GM11168 (cell line): ENCODE data around the gene SEMA3E.
"Not testable (repeated sequence)": the region's sequence is repeated elsewhere in the genome, so short reads cannot be mapped to it uniquely, and the experiment has no call there.

ENCODE experiments used
- in situ Hi-C: fragments of 300-500 bp; cut with MboI; formaldehyde crosslinking; loops from one replicate; pipeline ENCODE4 v1.12.0; 2022; ENCODE audit warnings: low sequenced_read_pairs; ENCODE audit not compliant: unreplicated experiment

SEMA3E gene

GRCh38 chr7:83562960-83563359 lies 86.0 kb downstream of the SEMA3E start:
- in situ Hi-C loops, result no loop called here

DNA sequence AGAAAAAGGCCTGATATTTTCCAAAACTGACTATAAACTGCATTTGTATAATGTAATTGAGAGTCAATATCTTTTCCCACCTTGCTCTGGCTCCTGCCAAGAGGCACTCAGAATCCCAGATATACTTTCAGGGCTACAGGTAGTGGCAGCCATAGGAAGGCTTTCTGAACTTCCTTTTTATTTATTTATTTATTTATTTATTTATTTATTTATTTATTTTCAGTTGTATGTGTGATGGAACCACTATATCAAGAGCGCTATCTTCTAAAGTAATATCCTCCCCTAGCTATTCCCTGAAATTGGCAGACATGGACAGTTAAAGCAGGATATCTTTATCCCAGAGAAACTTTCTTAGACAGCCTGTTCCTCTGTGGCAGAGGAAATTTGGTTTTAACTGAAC lies 86.7 kb downstream of the SEMA3E start:
- in situ Hi-C loops, result no loop called here

GRCh38 chr7:83559887-83560286 lies 89.1 kb downstream of the SEMA3E start:
- in situ Hi-C loops, result no loop called here

GRCh38 chr7:83552556-83552955 lies 96.4 kb downstream of the SEMA3E start:
- in situ Hi-C loops, result not testable (repeated sequence)

DNA sequence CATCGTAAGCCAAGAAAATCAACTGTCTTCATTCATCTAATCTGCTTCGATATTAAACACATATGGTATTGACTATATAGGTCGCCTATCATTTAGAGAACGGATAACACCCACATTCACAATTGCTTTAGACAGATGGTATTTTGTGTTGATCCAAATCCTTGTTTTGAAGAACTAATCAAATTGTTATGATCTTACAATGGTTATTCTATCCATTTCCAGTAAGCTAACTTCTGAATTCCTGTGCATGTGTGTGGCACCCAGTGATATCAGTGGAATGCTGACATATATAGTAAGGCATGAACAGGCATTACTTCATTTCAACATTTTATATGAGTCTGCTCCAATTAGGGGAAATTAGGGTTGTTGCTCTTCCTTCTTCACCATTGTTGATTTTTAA lies 98.8 kb downstream of the SEMA3E start:
- in situ Hi-C loops, result no loop called here

GRCh38 chr7:83548250-83548649 lies 100.7 kb downstream of the SEMA3E start:
- in situ Hi-C loops, result no loop called here

GRCh38 chr7:83547526-83547925 lies 101.4 kb downstream of the SEMA3E start:
- in situ Hi-C loops, result no loop called here

DNA sequence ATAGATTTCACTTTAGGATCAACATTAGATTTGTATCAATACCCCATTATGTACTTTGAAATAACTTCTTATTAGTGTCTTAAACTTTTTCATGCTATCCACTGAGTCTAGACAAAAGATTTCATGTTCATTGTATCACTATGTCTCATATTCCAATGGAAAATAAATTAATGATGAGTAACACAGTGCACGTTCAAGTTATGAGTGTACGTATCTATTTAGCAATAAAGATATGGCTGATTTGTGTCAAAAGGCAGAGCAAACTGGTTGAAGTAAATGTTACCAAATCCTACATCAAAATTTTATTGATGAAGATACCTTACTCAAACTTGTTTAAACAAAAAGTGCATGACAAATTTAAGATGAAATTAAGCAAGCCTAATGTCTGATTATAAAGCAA lies 102.4 kb downstream of the SEMA3E start:
- in situ Hi-C loops, result no loop called here

DNA sequence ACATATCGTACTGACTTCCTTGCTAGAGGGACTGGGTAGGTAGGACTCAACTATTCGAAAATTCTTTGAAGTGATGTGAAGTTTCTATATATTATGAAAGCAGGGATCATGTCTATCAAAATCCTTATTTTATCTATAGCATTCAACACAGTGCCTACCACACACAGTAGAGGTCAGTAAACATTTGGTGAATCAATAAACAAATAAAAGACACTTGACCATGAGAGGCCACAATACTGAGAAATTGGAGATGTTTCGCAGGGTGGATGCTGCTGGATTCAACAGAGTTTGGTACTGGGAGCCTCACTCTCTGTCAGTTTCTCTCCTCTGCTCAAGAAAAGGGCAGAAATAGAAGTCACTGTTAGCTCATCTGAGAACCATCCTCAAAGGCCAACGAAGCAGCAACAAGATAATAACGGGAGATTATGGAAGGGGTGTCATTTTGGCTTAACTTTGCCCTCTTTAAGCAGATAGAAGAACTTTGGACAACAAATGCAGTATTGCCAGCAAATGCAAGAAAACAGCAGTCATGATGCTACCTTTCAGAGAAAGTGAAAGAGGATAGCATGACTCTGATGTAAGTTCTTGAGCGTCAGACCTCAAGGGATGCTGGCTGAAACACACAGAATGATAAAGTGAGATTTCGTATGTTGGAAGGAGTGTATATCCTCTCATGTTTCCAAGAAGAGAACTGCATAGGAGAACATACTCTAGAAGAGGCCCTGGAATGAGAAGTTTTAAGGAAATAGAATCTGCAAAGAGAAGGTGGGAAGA lies 107.6 kb downstream of the SEMA3E start:
- in situ Hi-C loops, result no loop called here

GRCh38 chr7:83534488-83534887 lies 114.5 kb downstream of the SEMA3E start:
- in situ Hi-C loops, result no loop called here

DNA sequence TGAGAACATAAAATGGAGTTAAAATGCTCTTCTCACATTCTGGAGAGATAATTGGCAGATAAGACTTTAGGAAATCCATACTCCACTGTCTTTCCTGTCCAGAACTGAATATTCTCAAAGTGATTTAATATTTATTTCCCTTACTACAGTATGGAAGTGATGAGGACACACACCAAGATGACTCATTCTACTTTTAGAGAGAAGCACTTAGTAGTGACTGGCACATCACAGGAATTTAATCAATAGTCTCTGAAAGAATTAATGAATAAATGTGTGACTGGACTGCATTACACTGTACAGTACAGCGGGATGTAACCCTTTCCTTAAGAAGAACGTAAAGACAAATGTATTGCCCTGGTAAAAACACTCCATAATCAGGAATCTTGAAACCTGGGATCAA lies 116.7 kb downstream of the SEMA3E start:
- in situ Hi-C loops, result no loop called here

- in situ Hi-C loops, result no loop called here
Observed at GRCh38 chr7:83531766-83532165, 117.2 kb downstream of the SEMA3E start.

DNA sequence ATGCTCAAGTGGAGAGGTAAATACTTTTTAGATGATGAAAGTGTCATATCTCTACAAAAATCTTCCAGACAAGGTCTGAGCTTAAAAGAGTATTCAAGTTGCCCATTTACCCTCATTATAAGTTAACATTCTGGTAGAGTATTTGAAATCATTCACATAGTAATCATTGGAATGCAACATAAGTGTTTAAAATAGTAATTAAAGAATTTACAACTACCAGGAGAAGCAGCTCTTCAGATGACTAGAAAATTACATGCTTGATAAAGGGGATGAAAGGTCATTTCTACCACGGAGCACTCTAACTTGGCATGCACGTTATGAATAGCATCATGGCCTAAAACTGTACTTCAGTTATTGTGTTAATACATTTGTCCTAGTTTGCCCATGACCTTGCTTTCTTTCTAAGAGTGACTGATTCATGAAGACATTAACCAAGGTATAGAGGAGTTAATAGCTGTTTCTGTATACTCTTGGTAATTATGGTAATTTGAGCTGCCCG lies 120.0 kb downstream of the SEMA3E start:
- in situ Hi-C loops, result no loop called here

GRCh38 chr7:83524277-83525075 lies 124.5 kb downstream of the SEMA3E start:
- in situ Hi-C loops, result no loop called here

DNA sequence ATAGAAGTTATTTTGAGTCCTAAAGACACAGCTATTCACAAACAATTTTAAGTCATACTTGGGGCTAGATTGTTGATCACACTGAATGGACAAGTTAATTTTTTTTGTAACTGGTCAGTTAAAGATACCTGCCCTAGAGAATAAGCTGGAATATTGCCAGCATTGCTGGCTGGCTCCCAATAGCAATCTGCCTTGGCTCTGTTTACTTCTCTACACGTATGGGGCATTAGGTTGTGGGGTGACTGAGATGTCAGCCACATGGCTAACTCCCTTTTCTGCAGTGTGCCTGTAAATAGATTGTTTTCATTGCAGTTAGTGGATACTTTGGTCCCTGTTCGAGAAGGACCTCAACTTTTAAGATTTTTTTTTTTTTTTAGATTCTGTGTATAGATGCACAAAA lies 128.2 kb downstream of the SEMA3E start:
- in situ Hi-C loops, result no loop called here

DNA sequence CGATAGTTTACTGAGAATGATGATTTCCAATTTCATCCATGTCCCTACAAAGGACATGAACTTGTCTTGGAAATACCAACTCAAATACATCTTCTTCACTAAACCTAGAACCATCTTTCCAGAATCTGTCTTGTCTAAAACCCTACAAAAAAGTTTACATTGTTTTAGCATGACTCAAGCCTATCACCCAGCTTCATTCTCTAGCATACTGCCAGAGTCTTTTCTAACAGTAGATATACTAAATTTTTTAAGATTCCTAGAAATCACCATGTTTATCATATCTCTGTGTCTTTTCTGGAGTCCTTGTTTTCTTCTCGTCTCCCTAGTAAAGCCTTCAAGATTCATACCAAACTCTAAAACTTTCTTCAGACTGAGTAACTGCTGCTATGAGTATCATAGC lies 129.7 kb downstream of the SEMA3E start:
- in situ Hi-C loops, result no loop called here

DNA sequence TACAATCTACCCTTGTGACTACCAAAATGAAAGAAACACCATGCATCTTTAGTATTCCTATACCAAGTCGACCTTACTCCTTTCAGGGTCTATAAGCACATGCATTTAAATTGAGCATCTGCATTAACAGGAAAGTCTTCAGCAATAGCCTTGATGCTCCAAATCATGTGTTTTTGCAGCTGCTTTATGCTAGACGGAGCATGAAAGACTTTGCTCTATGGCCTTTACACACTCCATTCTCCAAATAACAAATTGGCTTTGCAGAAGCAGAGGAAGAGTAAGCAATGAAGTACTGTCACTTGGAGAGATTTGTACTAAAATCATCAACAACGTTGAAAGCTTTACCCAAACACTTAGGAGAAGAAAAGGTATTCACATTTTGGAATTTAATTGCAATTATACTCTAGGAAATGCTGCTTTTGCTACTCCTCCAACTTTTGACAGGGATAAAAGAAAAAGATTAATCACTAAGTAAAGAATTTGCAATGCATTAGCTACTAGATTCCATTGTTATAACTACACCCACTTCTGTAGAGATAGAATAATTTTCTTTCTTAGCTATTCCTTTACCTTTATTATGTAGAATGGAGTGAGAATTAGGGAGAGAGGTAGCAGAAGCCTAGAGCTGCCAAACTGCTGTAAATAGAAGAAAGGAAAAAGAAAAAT lies 131.8 kb downstream of the SEMA3E start:
- in situ Hi-C loops, result no loop called here

DNA sequence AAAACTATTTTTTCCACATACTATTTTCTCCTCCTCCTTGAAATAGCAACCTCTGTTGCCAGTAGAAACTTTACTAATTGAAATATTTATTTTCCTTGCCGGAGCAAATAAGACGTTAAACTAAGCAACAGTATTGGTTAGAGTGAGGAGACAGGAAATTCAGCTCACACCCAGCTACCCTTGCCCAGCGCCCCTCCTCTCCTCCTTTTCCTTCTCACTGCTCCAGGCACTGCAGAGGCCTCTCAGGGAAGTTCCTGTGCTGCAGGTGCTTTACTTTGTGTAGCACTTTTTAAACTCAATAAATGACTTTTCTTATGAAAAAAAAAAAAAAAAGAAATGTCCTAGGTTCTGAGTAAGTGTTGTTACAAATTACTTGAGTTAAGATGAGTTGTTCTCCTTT lies 134.0 kb downstream of the SEMA3E start:
- in situ Hi-C loops, result no loop called here

GRCh38 chr7:83509255-83510021 lies 139.5 kb downstream of the SEMA3E start:
- in situ Hi-C loops, result no loop called here

DNA sequence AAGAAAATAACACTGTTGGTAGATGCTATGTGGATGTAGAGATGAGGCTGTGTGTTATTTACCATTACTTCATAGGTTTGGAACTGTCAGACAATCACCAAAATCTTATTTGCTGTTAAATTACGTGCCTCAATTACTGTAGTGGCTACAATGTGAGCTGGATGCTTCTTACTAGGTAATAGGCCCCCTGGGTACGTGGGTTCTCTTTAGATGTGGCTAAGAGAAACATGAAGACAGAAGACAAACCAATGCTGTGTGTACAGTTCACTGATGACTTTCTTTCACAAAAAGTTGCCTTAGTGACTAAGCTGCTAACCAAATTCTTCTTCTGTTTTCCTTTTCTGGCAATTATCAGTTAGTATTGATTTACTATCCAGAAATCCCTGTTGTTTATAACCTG lies 144.6 kb downstream of the SEMA3E start:
- in situ Hi-C loops, result no loop called here
